Panc1 (cell line): Measurements from ENCODE around the gene LRRC27. TPM values are rescaled to one million over a fixed set of nuclear protein-coding genes. Genes with fewer than 3 reads are reported as not detected.

Source experiments
- ATAC-seq: fragments of 200-7000 bp; cut with Tn5 transposase; 2 replicates; pipeline ENCODE4 v1.9.1; 2020; ENCODE audit warnings: mild to moderate bottlenecking, moderate library complexity
- BruUV-seq: library from RNA; stranded (reverse); fragments of 400-500 nt; replicated peaks from 2 replicates; lab custom pipeline; 2021; lab: Mats Ljungman, UMichigan
- CTCF ChIA-PET: fragments of 300-600 bp; sonication (Branson Sonifier 250); formaldehyde crosslinking; loops from one replicate; lab custom pipeline; 2022; ENCODE audit warnings: antibody characterized with exemption; lab: Charles Lee
- POLR2A ChIA-PET: fragments of 300-600 bp; sonication (Branson Sonifier 250); formaldehyde crosslinking; loops from one replicate; lab custom pipeline; 2022; ENCODE audit warnings: antibody characterized with exemption; lab: Charles Lee
- DNase-seq: peaks from one replicate; pipeline ENCODE4 v3.0.0-alpha.2; 2010; ENCODE audit warnings: low read depth, low spot score
- H3K27ac ChIP-seq: 2 replicates; pipeline ENCODE4 v1.5.1; 2011; ENCODE audit warnings: mild to moderate bottlenecking, low read length, inconsistent platforms
- H3K27me3 ChIP-seq: fragments of 200-500 bp; sonication (Bioruptor generic); 2 replicates; pipeline ENCODE4 v1.6.0; 2014; ENCODE audit warnings: low read length, inconsistent platforms; ENCODE audit not compliant: control insufficient read depth, insufficient read depth
- H3K36me3 ChIP-seq: fragments of 200-500 bp; sonication (Bioruptor generic); 2 replicates; pipeline ENCODE4 v1.5.1; 2014; ENCODE audit warnings: inconsistent platforms, mild to moderate bottlenecking, low read length, moderate library complexity; ENCODE audit not compliant: control insufficient read depth, insufficient read depth
- H3K4me1 ChIP-seq: 2 replicates; pipeline ENCODE4 v1.5.1; 2011; ENCODE audit warnings: inconsistent platforms, mild to moderate bottlenecking, low read length, moderate library complexity; ENCODE audit not compliant: control insufficient read depth, insufficient read depth
- H3K4me3 ChIP-seq, 2 experiments: 2 replicates each; pipeline ENCODE4 v1.5.1; 2011 to 2012; ENCODE audit warnings: low read depth in 2 of 2, low read length in 2 of 2, mild to moderate bottlenecking in 2 of 2, inconsistent platforms in 1 of 2, moderate library complexity in 1 of 2
- H3K9me3 ChIP-seq: fragments of 200-500 bp; sonication (Bioruptor generic); 2 replicates; pipeline ENCODE4 v1.5.1; 2014; ENCODE audit warnings: low read depth, mild to moderate bottlenecking, inconsistent platforms, low read length, moderate library complexity; ENCODE audit not compliant: control insufficient read depth, insufficient read depth
- POLR2AphosphoS5 ChIP-seq: IDR thresholded peaks from 2 replicates; pipeline ENCODE4 v1.6.1; 2012; ENCODE audit warnings: mild to moderate bottlenecking, low read depth, low read length, moderate library complexity
- REST ChIP-seq, 2 experiments: IDR thresholded peaks; 2 replicates each; pipeline ENCODE4 v1.6.1; 2011 to 2012; ENCODE audit warnings: low read depth in 2 of 2, control low read depth in 1 of 2, low read length in 1 of 2, mild to moderate bottlenecking in 1 of 2, moderate library complexity in 1 of 2; ENCODE audit not compliant: insufficient read depth in 1 of 2
- SIN3A ChIP-seq: IDR thresholded peaks from 2 replicates; pipeline ENCODE4 v1.6.1; 2012; ENCODE audit warnings: low read depth, mild to moderate bottlenecking, low read length, moderate library complexity, borderline replicate concordance; ENCODE audit not compliant: insufficient read depth
- TCF7L2 ChIP-seq: IDR thresholded peaks from 2 replicates; pipeline ENCODE4 v1.6.1; 2011; ENCODE audit warnings: mild to moderate bottlenecking, low read depth, low read length, inconsistent platforms
- in situ Hi-C: cut with HindIII; loops from 2 replicates; pipeline ENCODE4 v1.10.0; 2016; ENCODE audit warnings: low sequenced_read_pairs, low pct_unique_long_range_greater_than_20kb
- intact Hi-C: fragments of 100-400 bp; cut with micrococcal nuclease; formaldehyde crosslinking; loops from one replicate; pipeline ENCODE4 v1.10.0; 2022; ENCODE audit not compliant: unreplicated experiment
- total RNA-seq: library from RNA; stranded (reverse); gene quantifications from one replicate; pipeline ENCODE4 v1.2.1, GENCODE V29; 2021; ENCODE audit not compliant: unreplicated experiment
- TF ChIP-seq, protein P1 (sequence below): fragments of 450-650 bp; IDR thresholded peaks from 2 replicates; pipeline ENCODE4 v1.5.1; 2017; ENCODE audit warnings: mild to moderate bottlenecking

Gene LRRC27
- total RNA-seq, 1 experiment from 2014 or later = 15.7 TPM

DNA sequence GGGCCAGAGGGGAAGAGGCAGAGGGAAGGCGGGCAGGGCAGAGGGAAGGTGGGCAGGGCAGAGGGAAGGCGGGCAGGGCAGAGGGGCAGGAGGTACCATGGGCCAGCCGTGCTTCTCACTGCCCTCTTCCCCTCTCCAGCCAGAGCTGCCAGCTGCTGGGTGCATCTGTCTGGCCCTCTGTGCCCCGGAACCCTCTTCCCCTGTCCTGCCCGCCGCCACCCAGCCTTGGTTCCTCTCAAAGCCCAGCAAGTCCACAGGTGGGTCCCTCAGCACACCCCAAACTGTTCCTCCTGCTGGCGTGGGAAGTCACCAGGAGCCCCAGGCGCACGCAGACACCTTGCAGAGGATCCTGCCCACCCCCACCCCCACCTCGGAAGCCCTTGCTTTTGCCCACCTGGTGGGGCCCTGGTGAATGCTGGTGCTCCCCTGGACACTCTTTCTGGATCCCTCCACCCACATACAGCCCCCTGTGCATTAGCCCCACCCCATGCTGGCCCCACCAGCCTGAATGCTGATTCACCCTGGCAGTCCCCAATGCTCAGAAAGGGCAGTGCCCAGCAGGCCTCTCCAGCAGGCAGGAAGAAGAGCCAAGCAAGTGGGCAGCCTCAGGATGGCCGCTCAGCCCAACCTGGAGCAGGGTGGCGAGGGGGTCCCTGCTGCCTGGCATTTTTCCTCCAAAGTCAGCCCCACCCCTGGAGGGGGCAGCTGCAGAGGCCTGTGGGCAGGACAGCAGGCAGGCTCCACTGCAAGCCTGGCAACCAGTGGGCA, 63.1 kb downstream of the LRRC27 start:
- no peaks in the 10 kb centered on the region for H3K9me3 ChIP-seq
- TF ChIP-seq, protein P1, sequence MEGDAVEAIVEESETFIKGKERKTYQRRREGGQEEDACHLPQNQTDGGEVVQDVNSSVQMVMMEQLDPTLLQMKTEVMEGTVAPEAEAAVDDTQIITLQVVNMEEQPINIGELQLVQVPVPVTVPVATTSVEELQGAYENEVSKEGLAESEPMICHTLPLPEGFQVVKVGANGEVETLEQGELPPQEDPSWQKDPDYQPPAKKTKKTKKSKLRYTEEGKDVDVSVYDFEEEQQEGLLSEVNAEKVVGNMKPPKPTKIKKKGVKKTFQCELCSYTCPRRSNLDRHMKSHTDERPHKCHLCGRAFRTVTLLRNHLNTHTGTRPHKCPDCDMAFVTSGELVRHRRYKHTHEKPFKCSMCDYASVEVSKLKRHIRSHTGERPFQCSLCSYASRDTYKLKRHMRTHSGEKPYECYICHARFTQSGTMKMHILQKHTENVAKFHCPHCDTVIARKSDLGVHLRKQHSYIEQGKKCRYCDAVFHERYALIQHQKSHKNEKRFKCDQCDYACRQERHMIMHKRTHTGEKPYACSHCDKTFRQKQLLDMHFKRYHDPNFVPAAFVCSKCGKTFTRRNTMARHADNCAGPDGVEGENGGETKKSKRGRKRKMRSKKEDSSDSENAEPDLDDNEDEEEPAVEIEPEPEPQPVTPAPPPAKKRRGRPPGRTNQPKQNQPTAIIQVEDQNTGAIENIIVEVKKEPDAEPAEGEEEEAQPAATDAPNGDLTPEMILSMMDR = no peak
- 0 out of 2 replicates have a peak, but pooled peaks have one; percentile 7 for TF ChIP-seq POLR2AphosphoS5
- ChIA-PET CTCF (no interaction called here), POLR2A (no interaction called here)
- no peaks in the 10 kb centered on the region for H3K36me3 ChIP-seq
- no peaks in the 10 kb centered on the region for H3K27me3 ChIP-seq
- peak overlapping the region; percentile 82 for H3K27ac ChIP-seq
- DNase-seq (no peak), ATAC-seq (no peak)
- in situ Hi-C loops = no loop called here
- peak overlapping the region in 1 of 2 experiments; percentile 48; a peak in 3 of 4 replicates for H3K4me3 ChIP-seq
- intact Hi-C loops = no loop called here
- H3K4me1 ChIP-seq = peaks cover 48% of the 10 kb centered on the region
- no TSS peak for BruUV-seq

- in situ Hi-C loops = no loop called here
- POLR2A ChIA-PET = no interaction called here
Measured at GRCh38 chr10:132395704-132396493, 63.9 kb downstream of the LRRC27 start.

More at GRCh38 chr10:132395704-132396493, 63.9 kb downstream of the LRRC27 start:
- ATAC-seq (peak; percentile 50), DNase-seq (no peak)
- CTCF ChIA-PET = no interaction called here
- Histone ChIP-seq H3K27ac (peak overlapping the region; percentile 82), H3K36me3 (no peaks in the 10 kb centered on the region), H3K4me1 (peaks cover 49% of the 10 kb centered on the region), H3K4me3 (peak overlapping the region; percentile 48 to 63), H3K27me3 (no peaks in the 10 kb centered on the region), H3K9me3 (no peaks in the 10 kb centered on the region)
- TF ChIP-seq POLR2AphosphoS5 = 0 out of 2 replicates have a peak, but pooled peaks have one; percentile 16
- no peak for TF ChIP-seq TCF7L2
- 0 out of 2 replicates have a peak, but pooled peaks have one; percentile 20 for TF ChIP-seq SIN3A
- TF ChIP-seq, protein P1 = no peak
- 0 out of 4 replicates have a peak, but pooled peaks of 1 of the 2 experiments have one; percentile 12 for TF ChIP-seq REST (IDR thresholded peaks at IDR 0.05; ENCODE audit: insufficient read depth in 1 of 2, low read depth in 2 of 2, low read length in 1 of 2)
- BruUV-seq = no TSS peak
- intact Hi-C loops = no loop called here
